Panc1 (cell line): ENCODE data around the gene SAMD14. TPM values are rescaled to one million over a fixed set of nuclear protein-coding genes. Genes with fewer than 3 reads are reported as not detected.

Experiments used
- ATAC-seq: fragments of 200-7000 bp; cut with Tn5 transposase; 2 replicates; pipeline ENCODE4 v1.9.1; 2020; ENCODE audit warnings: mild to moderate bottlenecking, moderate library complexity
- BruUV-seq: library from RNA; stranded (reverse); fragments of 400-500 nt; replicated peaks from 2 replicates; lab custom pipeline; 2021; lab: Mats Ljungman, UMichigan
- CTCF ChIA-PET: fragments of 300-600 bp; sonication (Branson Sonifier 250); formaldehyde crosslinking; loops from one replicate; lab custom pipeline; 2022; ENCODE audit warnings: antibody characterized with exemption; lab: Charles Lee
- POLR2A ChIA-PET: fragments of 300-600 bp; sonication (Branson Sonifier 250); formaldehyde crosslinking; loops from one replicate; lab custom pipeline; 2022; ENCODE audit warnings: antibody characterized with exemption; lab: Charles Lee
- DNase-seq: peaks from one replicate; pipeline ENCODE4 v3.0.0-alpha.2; 2010; ENCODE audit warnings: low read depth, low spot score
- H3K27ac ChIP-seq: 2 replicates; pipeline ENCODE4 v1.5.1; 2011; ENCODE audit warnings: mild to moderate bottlenecking, low read length, inconsistent platforms
- H3K27me3 ChIP-seq: fragments of 200-500 bp; sonication (Bioruptor generic); 2 replicates; pipeline ENCODE4 v1.6.0; 2014; ENCODE audit warnings: low read length, inconsistent platforms; ENCODE audit not compliant: control insufficient read depth, insufficient read depth
- H3K36me3 ChIP-seq: fragments of 200-500 bp; sonication (Bioruptor generic); 2 replicates; pipeline ENCODE4 v1.5.1; 2014; ENCODE audit warnings: inconsistent platforms, mild to moderate bottlenecking, low read length, moderate library complexity; ENCODE audit not compliant: control insufficient read depth, insufficient read depth
- H3K4me1 ChIP-seq: 2 replicates; pipeline ENCODE4 v1.5.1; 2011; ENCODE audit warnings: inconsistent platforms, mild to moderate bottlenecking, low read length, moderate library complexity; ENCODE audit not compliant: control insufficient read depth, insufficient read depth
- H3K4me3 ChIP-seq, 2 experiments: 2 replicates each; pipeline ENCODE4 v1.5.1; 2011 to 2012; ENCODE audit warnings: low read depth in 2 of 2, low read length in 2 of 2, mild to moderate bottlenecking in 2 of 2, inconsistent platforms in 1 of 2, moderate library complexity in 1 of 2
- H3K9me3 ChIP-seq: fragments of 200-500 bp; sonication (Bioruptor generic); 2 replicates; pipeline ENCODE4 v1.5.1; 2014; ENCODE audit warnings: low read depth, mild to moderate bottlenecking, inconsistent platforms, low read length, moderate library complexity; ENCODE audit not compliant: control insufficient read depth, insufficient read depth
- POLR2AphosphoS5 ChIP-seq: IDR thresholded peaks from 2 replicates; pipeline ENCODE4 v1.6.1; 2012; ENCODE audit warnings: mild to moderate bottlenecking, low read depth, low read length, moderate library complexity
- SIN3A ChIP-seq: IDR thresholded peaks from 2 replicates; pipeline ENCODE4 v1.6.1; 2012; ENCODE audit warnings: low read depth, mild to moderate bottlenecking, low read length, moderate library complexity, borderline replicate concordance; ENCODE audit not compliant: insufficient read depth
- TCF7L2 ChIP-seq: IDR thresholded peaks from 2 replicates; pipeline ENCODE4 v1.6.1; 2011; ENCODE audit warnings: mild to moderate bottlenecking, low read depth, low read length, inconsistent platforms
- in situ Hi-C: cut with HindIII; loops from 2 replicates; pipeline ENCODE4 v1.10.0; 2016; ENCODE audit warnings: low sequenced_read_pairs, low pct_unique_long_range_greater_than_20kb
- intact Hi-C: fragments of 100-400 bp; cut with micrococcal nuclease; formaldehyde crosslinking; loops from one replicate; pipeline ENCODE4 v1.10.0; 2022; ENCODE audit not compliant: unreplicated experiment
- total RNA-seq: library from RNA; stranded (reverse); gene quantifications from one replicate; pipeline ENCODE4 v1.2.1, GENCODE V29; 2021; ENCODE audit not compliant: unreplicated experiment
- TF ChIP-seq, protein P1 (sequence below), 2 experiments: IDR thresholded peaks; 2 replicates each; pipeline ENCODE4 v1.6.1; 2011 to 2012; ENCODE audit warnings: low read depth in 2 of 2, control low read depth in 1 of 2, low read length in 1 of 2, mild to moderate bottlenecking in 1 of 2, moderate library complexity in 1 of 2; ENCODE audit not compliant: insufficient read depth in 1 of 2
- TF ChIP-seq, protein P2 (sequence below): fragments of 450-650 bp; IDR thresholded peaks from 2 replicates; pipeline ENCODE4 v1.5.1; 2017; ENCODE audit warnings: mild to moderate bottlenecking

The SAMD14 gene
- total RNA-seq, 1 experiment from 2014 or later, result 6.9 TPM

GRCh38 chr17:50165867-50166517 is 36.0 kb upstream of the SAMD14 start, which contains the start of gene SGCA:
SGCA (plus strand) TSS chr17:50166005; CDS start chr17:50166041, 36 bp downstream.
- ATAC-seq, result no peak
- DNase-seq, result no peak
- CTCF ChIA-PET, result interaction anchor here (0.6 to 1.3 kb wide), 2 partner anchors 9 to 15 kb away, joined by 3 to 4 read pairs; partner anchors contain the start of gene PPP1R9B
- Histone ChIP-seq H3K4me1 (peaks cover 6% of the 10 kb centered on the region; the same call in 1 of the 2 replicates), H3K4me3 (no peak within 1 kb of the TSS), H3K36me3 (no peaks in the 10 kb centered on the region), H3K27ac (no peak within 1 kb of the TSS), H3K9me3 (no peaks in the 10 kb centered on the region), H3K27me3 (no peaks in the 10 kb centered on the region)
- BruUV-seq, result no TSS peak
- intact Hi-C loops, result no loop called here
- TF ChIP-seq POLR2AphosphoS5, result no peak
- in situ Hi-C loops, result no loop called here
- POLR2A ChIA-PET, result no interaction called here

GRCh38 chr17:50165466-50165865 is 35.5 kb upstream of the SAMD14 start:
- in situ Hi-C loops, result no loop called here
- TF ChIP-seq, protein P1, sequence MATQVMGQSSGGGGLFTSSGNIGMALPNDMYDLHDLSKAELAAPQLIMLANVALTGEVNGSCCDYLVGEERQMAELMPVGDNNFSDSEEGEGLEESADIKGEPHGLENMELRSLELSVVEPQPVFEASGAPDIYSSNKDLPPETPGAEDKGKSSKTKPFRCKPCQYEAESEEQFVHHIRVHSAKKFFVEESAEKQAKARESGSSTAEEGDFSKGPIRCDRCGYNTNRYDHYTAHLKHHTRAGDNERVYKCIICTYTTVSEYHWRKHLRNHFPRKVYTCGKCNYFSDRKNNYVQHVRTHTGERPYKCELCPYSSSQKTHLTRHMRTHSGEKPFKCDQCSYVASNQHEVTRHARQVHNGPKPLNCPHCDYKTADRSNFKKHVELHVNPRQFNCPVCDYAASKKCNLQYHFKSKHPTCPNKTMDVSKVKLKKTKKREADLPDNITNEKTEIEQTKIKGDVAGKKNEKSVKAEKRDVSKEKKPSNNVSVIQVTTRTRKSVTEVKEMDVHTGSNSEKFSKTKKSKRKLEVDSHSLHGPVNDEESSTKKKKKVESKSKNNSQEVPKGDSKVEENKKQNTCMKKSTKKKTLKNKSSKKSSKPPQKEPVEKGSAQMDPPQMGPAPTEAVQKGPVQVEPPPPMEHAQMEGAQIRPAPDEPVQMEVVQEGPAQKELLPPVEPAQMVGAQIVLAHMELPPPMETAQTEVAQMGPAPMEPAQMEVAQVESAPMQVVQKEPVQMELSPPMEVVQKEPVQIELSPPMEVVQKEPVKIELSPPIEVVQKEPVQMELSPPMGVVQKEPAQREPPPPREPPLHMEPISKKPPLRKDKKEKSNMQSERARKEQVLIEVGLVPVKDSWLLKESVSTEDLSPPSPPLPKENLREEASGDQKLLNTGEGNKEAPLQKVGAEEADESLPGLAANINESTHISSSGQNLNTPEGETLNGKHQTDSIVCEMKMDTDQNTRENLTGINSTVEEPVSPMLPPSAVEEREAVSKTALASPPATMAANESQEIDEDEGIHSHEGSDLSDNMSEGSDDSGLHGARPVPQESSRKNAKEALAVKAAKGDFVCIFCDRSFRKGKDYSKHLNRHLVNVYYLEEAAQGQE (IDR thresholded peaks at IDR 0.05; ENCODE audit: insufficient read depth in 1 of 2, low read depth in 2 of 2, low read length in 1 of 2), result no peak
- TF ChIP-seq SIN3A, result no peak
- TF ChIP-seq POLR2AphosphoS5, result no peak
- no peak for TF ChIP-seq TCF7L2
- TF ChIP-seq, protein P2, sequence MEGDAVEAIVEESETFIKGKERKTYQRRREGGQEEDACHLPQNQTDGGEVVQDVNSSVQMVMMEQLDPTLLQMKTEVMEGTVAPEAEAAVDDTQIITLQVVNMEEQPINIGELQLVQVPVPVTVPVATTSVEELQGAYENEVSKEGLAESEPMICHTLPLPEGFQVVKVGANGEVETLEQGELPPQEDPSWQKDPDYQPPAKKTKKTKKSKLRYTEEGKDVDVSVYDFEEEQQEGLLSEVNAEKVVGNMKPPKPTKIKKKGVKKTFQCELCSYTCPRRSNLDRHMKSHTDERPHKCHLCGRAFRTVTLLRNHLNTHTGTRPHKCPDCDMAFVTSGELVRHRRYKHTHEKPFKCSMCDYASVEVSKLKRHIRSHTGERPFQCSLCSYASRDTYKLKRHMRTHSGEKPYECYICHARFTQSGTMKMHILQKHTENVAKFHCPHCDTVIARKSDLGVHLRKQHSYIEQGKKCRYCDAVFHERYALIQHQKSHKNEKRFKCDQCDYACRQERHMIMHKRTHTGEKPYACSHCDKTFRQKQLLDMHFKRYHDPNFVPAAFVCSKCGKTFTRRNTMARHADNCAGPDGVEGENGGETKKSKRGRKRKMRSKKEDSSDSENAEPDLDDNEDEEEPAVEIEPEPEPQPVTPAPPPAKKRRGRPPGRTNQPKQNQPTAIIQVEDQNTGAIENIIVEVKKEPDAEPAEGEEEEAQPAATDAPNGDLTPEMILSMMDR, result no peak
- ChIA-PET CTCF (interaction anchor here (0.6 to 1.3 kb wide), 2 partner anchors 14 to 79 kb away, joined by 4 read pairs; partner anchors contain the start of gene PPP1R9B), POLR2A (no interaction called here)
- Histone ChIP-seq H3K27me3 (no peaks in the 10 kb centered on the region), H3K4me3 (no peak overlapping the region), H3K36me3 (no peaks in the 10 kb centered on the region), H3K4me1 (peaks cover 6% of the 10 kb centered on the region; the same call in 1 of the 2 replicates), H3K27ac (no peak overlapping the region), H3K9me3 (no peaks in the 10 kb centered on the region)
- ATAC-seq (no peak), DNase-seq (no peak)
- BruUV-seq, result no TSS peak
- intact Hi-C loops, result no loop called here

GRCh38 chr17:50165066-50165465 is 35.1 kb upstream of the SAMD14 start:
- intact Hi-C loops, result no loop called here
- H3K4me3 ChIP-seq, result no peak overlapping the region
- peaks cover 6% of the 10 kb centered on the region; the same call in 1 of the 2 replicates for H3K4me1 ChIP-seq
- in situ Hi-C loops, result no loop called here
- TF ChIP-seq, protein P1 (IDR thresholded peaks at IDR 0.05; ENCODE audit: insufficient read depth in 1 of 2, low read depth in 2 of 2, low read length in 1 of 2), result no peak
- TF ChIP-seq POLR2AphosphoS5 (no peak), SIN3A (no peak), TCF7L2 (no peak)
- TF ChIP-seq, protein P2, result no peak
- H3K27ac ChIP-seq, result no peak overlapping the region
- ChIA-PET POLR2A (no interaction called here), CTCF (interaction anchor here (0.6 to 1.3 kb wide), 3 partner anchors 14 to 155 kb away, joined by 3 to 4 read pairs (median 4); partner anchors contain the start of gene PPP1R9B)
- H3K9me3 ChIP-seq, result no peaks in the 10 kb centered on the region
- no peaks in the 10 kb centered on the region for H3K36me3 ChIP-seq
- ATAC-seq, result no peak
- no peaks in the 10 kb centered on the region for H3K27me3 ChIP-seq
- no peak for DNase-seq
- no TSS peak for BruUV-seq
